Endothelial cell (in vitro differentiated cells): ENCODE measurements around the gene MERTK. TPM values are rescaled to one million over a fixed set of nuclear protein-coding genes. Genes with fewer than 3 reads are reported as not detected.

Experiments used
- DNase-seq: peaks from one replicate; pipeline ENCODE4 v3.0.0; 2021; ENCODE audit warnings: low spot score
- H3K27ac Mint-ChIP-seq: one replicate; pipeline ENCODE4 v1.8.0; 2021; ENCODE audit warnings: mixed read lengths, inconsistent platforms; ENCODE audit not compliant: unreplicated experiment
- H3K27me3 Mint-ChIP-seq: one replicate; pipeline ENCODE4 v1.8.0; 2021; ENCODE audit warnings: mild to moderate bottlenecking, moderate library complexity, mixed read lengths, inconsistent platforms; ENCODE audit not compliant: unreplicated experiment
- H3K36me3 Mint-ChIP-seq: one replicate; pipeline ENCODE4 v1.8.0; 2021; ENCODE audit warnings: mild to moderate bottlenecking, low read depth, mixed read lengths, inconsistent platforms; ENCODE audit not compliant: unreplicated experiment
- H3K4me1 Mint-ChIP-seq: one replicate; pipeline ENCODE4 v1.8.0; 2021; ENCODE audit warnings: mild to moderate bottlenecking, mixed read lengths, inconsistent platforms; ENCODE audit not compliant: unreplicated experiment
- H3K4me3 Mint-ChIP-seq: one replicate; pipeline ENCODE4 v1.8.0; 2021; ENCODE audit warnings: mild to moderate bottlenecking, mixed read lengths, inconsistent platforms; ENCODE audit not compliant: unreplicated experiment
- H3K9me3 Mint-ChIP-seq: one replicate; pipeline ENCODE4 v1.8.0; 2021; ENCODE audit warnings: mixed read lengths, inconsistent platforms; ENCODE audit not compliant: unreplicated experiment
- CTCF ChIP-seq: fragments of 200-600 bp; sonication (generic); IDR thresholded peaks from one replicate; pipeline ENCODE4 v1.5.0; 2021; ENCODE audit warnings: antibody characterized with exemption; ENCODE audit not compliant: unreplicated experiment
- total RNA-seq: library from RNA; stranded (reverse); fragmentation: NEBNext Ultra II Directional; extraction: Animal tissue kit (Norgen Biotek cat#: 25700); gene quantifications from one replicate; pipeline ENCODE4 v1.2.1, GENCODE V29; 2021; ENCODE audit not compliant: unreplicated experiment

The MERTK gene
- total RNA-seq, 1 donor from 2014 or later = 12.3 TPM

DNA sequence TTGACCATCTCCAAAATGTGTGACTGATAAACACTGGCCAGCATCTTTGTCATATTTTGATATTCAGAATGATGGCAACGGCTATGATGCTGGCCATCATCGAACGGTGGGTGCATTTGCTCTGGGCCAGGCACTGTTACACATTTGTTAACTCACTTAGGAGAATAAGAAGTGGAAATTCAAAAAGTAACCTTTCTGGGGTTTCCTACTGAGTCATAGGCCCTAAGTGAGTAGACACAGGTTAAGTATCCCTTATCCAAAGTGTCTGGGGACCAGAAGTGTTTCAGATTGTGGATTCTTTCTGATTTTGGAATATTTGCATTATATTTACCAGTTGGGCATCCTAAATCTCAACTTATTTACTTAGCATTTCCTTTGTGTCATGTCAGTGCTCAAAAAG is 92.0 kb downstream of the MERTK start:
- no peak for TF ChIP-seq CTCF
- no peak for DNase-seq
- no peaks in the 10 kb centered on the region for H3K27me3 Mint-ChIP-seq
- peaks cover 10% of the 10 kb centered on the region for H3K36me3 Mint-ChIP-seq
- no peak overlapping the region for H3K4me3 Mint-ChIP-seq
- no peak overlapping the region for H3K27ac Mint-ChIP-seq
- H3K4me1 Mint-ChIP-seq = peaks cover 5% of the 10 kb centered on the region
- H3K9me3 Mint-ChIP-seq = no peaks in the 10 kb centered on the region

DNA sequence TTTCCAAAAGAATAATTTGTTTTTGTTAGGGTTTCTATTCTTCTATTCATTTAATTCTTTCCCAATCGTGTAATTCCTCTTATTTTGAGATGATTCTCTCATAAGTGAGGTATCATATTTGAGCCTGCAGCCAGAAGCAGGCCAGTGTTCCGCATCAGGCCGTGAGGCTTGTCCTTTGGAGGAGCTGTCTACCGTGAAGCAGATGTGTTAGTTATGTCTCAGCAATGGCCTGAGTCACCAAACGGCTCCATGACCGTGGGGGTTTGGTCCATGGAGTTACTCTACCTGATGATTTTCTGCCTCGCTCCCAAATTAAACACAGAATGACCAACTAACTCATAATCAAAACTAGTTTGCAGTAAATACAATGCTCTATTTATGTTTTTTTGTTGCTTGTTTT is 92.4 kb downstream of the MERTK start:
- Mint-ChIP-seq H3K4me1 (peaks cover 5% of the 10 kb centered on the region), H3K9me3 (no peaks in the 10 kb centered on the region), H3K36me3 (peaks cover 15% of the 10 kb centered on the region), H3K27me3 (no peaks in the 10 kb centered on the region), H3K27ac (no peak overlapping the region), H3K4me3 (no peak overlapping the region)
- DNase-seq = no peak
- TF ChIP-seq CTCF = no peak

- Mint-ChIP-seq H3K4me3 (no peak overlapping the region), H3K4me1 (peaks cover 5% of the 10 kb centered on the region), H3K9me3 (no peaks in the 10 kb centered on the region), H3K27ac (no peak overlapping the region), H3K36me3 (peaks cover 11% of the 10 kb centered on the region), H3K27me3 (no peaks in the 10 kb centered on the region)
- DNase-seq = no peak
- TF ChIP-seq CTCF = no peak
These were observed 95.6 kb downstream of the MERTK start for GRCh38 chr2:111994042-111994441.

GRCh38 chr2:111995148-111995547 is 96.7 kb downstream of the MERTK start:
- H3K36me3 Mint-ChIP-seq = peaks cover 11% of the 10 kb centered on the region

GRCh38 chr2:111999809-112000208 is 101.4 kb downstream of the MERTK start:
- Mint-ChIP-seq H3K4me3 (no peak overlapping the region), H3K27me3 (no peaks in the 10 kb centered on the region), H3K9me3 (no peaks in the 10 kb centered on the region), H3K4me1 (no peaks in the 10 kb centered on the region), H3K36me3 (peaks cover 15% of the 10 kb centered on the region), H3K27ac (no peak overlapping the region)
- DNase-seq = no peak
- no peak for TF ChIP-seq CTCF

More at GRCh38 chr2:111995148-111995547, 96.7 kb downstream of the MERTK start:
- Mint-ChIP-seq H3K9me3 (no peaks in the 10 kb centered on the region), H3K27me3 (no peaks in the 10 kb centered on the region), H3K27ac (no peak overlapping the region), H3K4me3 (no peak overlapping the region), H3K4me1 (peaks cover 5% of the 10 kb centered on the region)
- DNase-seq = no peak
- TF ChIP-seq CTCF = no peak
